Measurements from ENCODE around the gene CDC40. TPM values are rescaled to one million over a fixed set of nuclear protein-coding genes. Genes with fewer than 3 reads are reported as not detected.
"Not testable (repeated sequence)": the region's sequence is repeated elsewhere in the genome, so short reads cannot be mapped to it uniquely, and the experiment has no call there.

Gene CDC40
- total RNA-seq, 2 experiments from 2014 or later, result 25.9 to 29.1 TPM

GRCh38 chr6:110233770-110234374 lies 53.6 kb downstream of the CDC40 start:
- H3K36me3 Mint-ChIP-seq, result peaks cover 18% of the 10 kb centered on the region
- DNase-seq, result no peak
- peak overlapping the region; percentile 12 for H3K27ac Mint-ChIP-seq
- H3K4me1 Mint-ChIP-seq, result peaks cover 9% of the 10 kb centered on the region
- H3K9me3 Mint-ChIP-seq, result no peaks in the 10 kb centered on the region
- no peak overlapping the region for H3K4me3 Mint-ChIP-seq
- no peaks in the 10 kb centered on the region for H3K27me3 Mint-ChIP-seq

- not testable (repeated sequence) for DNase-seq, H3K27me3 Mint-ChIP-seq, H3K4me3 Mint-ChIP-seq, H3K4me1 Mint-ChIP-seq, H3K9me3 Mint-ChIP-seq, H3K27ac Mint-ChIP-seq
- H3K36me3 Mint-ChIP-seq, result peaks cover 16% of the 10 kb centered on the region
Observed at GRCh38 chr6:110236007-110236406, 55.8 kb downstream of the CDC40 start.

GRCh38 chr6:110239526-110240274 lies 59.5 kb downstream of the CDC40 start:
- H3K9me3 Mint-ChIP-seq, result no peaks in the 10 kb centered on the region
- no peaks in the 10 kb centered on the region for H3K4me1 Mint-ChIP-seq
- H3K4me3 Mint-ChIP-seq, result no peak overlapping the region
- no peak overlapping the region for H3K27ac Mint-ChIP-seq
- H3K36me3 Mint-ChIP-seq, result peaks cover 20% of the 10 kb centered on the region
- DNase-seq, result no peak
- no peaks in the 10 kb centered on the region for H3K27me3 Mint-ChIP-seq

- H3K27me3 Mint-ChIP-seq, H3K9me3 Mint-ChIP-seq, H3K4me3 Mint-ChIP-seq, H3K36me3 Mint-ChIP-seq, DNase-seq, H3K27ac Mint-ChIP-seq, H3K4me1 Mint-ChIP-seq: not testable (repeated sequence)
Observed at GRCh38 chr6:110244621-110245020, 64.4 kb downstream of the CDC40 start.

GRCh38 chr6:110246378-110246777 lies 66.2 kb downstream of the CDC40 start:
- no peaks in the 10 kb centered on the region for H3K4me1 Mint-ChIP-seq
- H3K4me3 Mint-ChIP-seq, result no peak overlapping the region
- H3K36me3 Mint-ChIP-seq, result peaks cover 5% of the 10 kb centered on the region
- H3K27ac Mint-ChIP-seq, result no peak overlapping the region
- peaks cover 3% of the 10 kb centered on the region for H3K9me3 Mint-ChIP-seq
- no peaks in the 10 kb centered on the region for H3K27me3 Mint-ChIP-seq
- DNase-seq, result no peak

GRCh38 chr6:110246900-110247546 lies 66.8 kb downstream of the CDC40 start:
- no peaks in the 10 kb centered on the region for H3K27me3 Mint-ChIP-seq
- H3K9me3 Mint-ChIP-seq, result peaks cover 3% of the 10 kb centered on the region
- no peak overlapping the region for H3K4me3 Mint-ChIP-seq
- no peaks in the 10 kb centered on the region for H3K4me1 Mint-ChIP-seq
- DNase-seq, result no peak
- peaks cover 5% of the 10 kb centered on the region for H3K36me3 Mint-ChIP-seq
- H3K27ac Mint-ChIP-seq, result no peak overlapping the region

GRCh38 chr6:110250058-110250457 lies 69.8 kb downstream of the CDC40 start:
- Mint-ChIP-seq H3K27ac (no peak overlapping the region), H3K27me3 (no peaks in the 10 kb centered on the region), H3K4me3 (no peak overlapping the region), H3K9me3 (peaks cover 3% of the 10 kb centered on the region), H3K36me3 (peaks cover 1% of the 10 kb centered on the region), H3K4me1 (no peaks in the 10 kb centered on the region)
- DNase-seq, result no peak

- DNase-seq, result no peak
- no peak overlapping the region for H3K27ac Mint-ChIP-seq
- H3K9me3 Mint-ChIP-seq, result peaks cover 3% of the 10 kb centered on the region
- H3K27me3 Mint-ChIP-seq, result no peaks in the 10 kb centered on the region
- no peaks in the 10 kb centered on the region for H3K4me1 Mint-ChIP-seq
- H3K36me3 Mint-ChIP-seq, result peaks cover 1% of the 10 kb centered on the region
- no peak overlapping the region for H3K4me3 Mint-ChIP-seq
Observed at GRCh38 chr6:110250838-110251237, 70.6 kb downstream of the CDC40 start.

GRCh38 chr6:110255211-110255750 lies 75.1 kb downstream of the CDC40 start:
- H3K9me3 Mint-ChIP-seq, result peaks cover 15% of the 10 kb centered on the region
- peaks cover 4% of the 10 kb centered on the region for H3K36me3 Mint-ChIP-seq
- H3K27me3 Mint-ChIP-seq, result no peaks in the 10 kb centered on the region
- DNase-seq, result peak; percentile 3
- H3K4me1 Mint-ChIP-seq, result no peaks in the 10 kb centered on the region
- no peak overlapping the region for H3K27ac Mint-ChIP-seq
- H3K4me3 Mint-ChIP-seq, result no peak overlapping the region

GRCh38 chr6:110256366-110256765 lies 76.1 kb downstream of the CDC40 start:
- Mint-ChIP-seq H3K36me3 (peaks cover 3% of the 10 kb centered on the region), H3K4me1 (no peaks in the 10 kb centered on the region), H3K27ac (no peak overlapping the region), H3K4me3 (no peak overlapping the region), H3K9me3 (peaks cover 18% of the 10 kb centered on the region), H3K27me3 (no peaks in the 10 kb centered on the region)
- DNase-seq, result no peak

GRCh38 chr6:110265273-110265672 lies 85.0 kb downstream of the CDC40 start:
- no peak for DNase-seq
- H3K27ac Mint-ChIP-seq, result no peak overlapping the region
- no peaks in the 10 kb centered on the region for H3K27me3 Mint-ChIP-seq
- no peaks in the 10 kb centered on the region for H3K36me3 Mint-ChIP-seq
- H3K4me3 Mint-ChIP-seq, result no peak overlapping the region
- no peaks in the 10 kb centered on the region for H3K4me1 Mint-ChIP-seq
- H3K9me3 Mint-ChIP-seq, result peaks cover 17% of the 10 kb centered on the region

- no peak for DNase-seq
- Mint-ChIP-seq H3K27ac (no peak overlapping the region), H3K9me3 (peaks cover 7% of the 10 kb centered on the region), H3K4me3 (no peak overlapping the region), H3K4me1 (no peaks in the 10 kb centered on the region), H3K27me3 (no peaks in the 10 kb centered on the region), H3K36me3 (no peaks in the 10 kb centered on the region)
Observed at GRCh38 chr6:110266996-110267395, 86.8 kb downstream of the CDC40 start.

GRCh38 chr6:110269623-110270022 lies 89.4 kb downstream of the CDC40 start:
- no peaks in the 10 kb centered on the region for H3K27me3 Mint-ChIP-seq
- H3K4me1 Mint-ChIP-seq, result no peaks in the 10 kb centered on the region
- no peak for DNase-seq
- H3K27ac Mint-ChIP-seq, result no peak overlapping the region
- no peaks in the 10 kb centered on the region for H3K36me3 Mint-ChIP-seq
- peaks cover 7% of the 10 kb centered on the region for H3K9me3 Mint-ChIP-seq
- H3K4me3 Mint-ChIP-seq, result no peak overlapping the region

- Mint-ChIP-seq H3K36me3 (no peaks in the 10 kb centered on the region), H3K4me1 (no peaks in the 10 kb centered on the region), H3K9me3 (peaks cover 7% of the 10 kb centered on the region), H3K27me3 (no peaks in the 10 kb centered on the region), H3K27ac (no peak overlapping the region), H3K4me3 (no peak overlapping the region)
- no peak for DNase-seq
Observed at GRCh38 chr6:110270165-110270564, 89.9 kb downstream of the CDC40 start.

- Mint-ChIP-seq H3K36me3 (peaks cover 2% of the 10 kb centered on the region), H3K4me3 (no peak overlapping the region), H3K27ac (no peak overlapping the region), H3K9me3 (peaks cover 6% of the 10 kb centered on the region), H3K4me1 (no peaks in the 10 kb centered on the region), H3K27me3 (no peaks in the 10 kb centered on the region)
- DNase-seq, result no peak
Observed at GRCh38 chr6:110271732-110272022, 91.5 kb downstream of the CDC40 start.

Measured in activated naive CD8-positive, alpha-beta T cell treated with anti-CD3 and anti-CD28 coated beads for 36 hours (primary cell).